ENCODE results near the gene USP38. TPM values are rescaled to one million over a fixed set of nuclear protein-coding genes. Genes with fewer than 3 reads are reported as not detected.

Gene USP38
- total RNA-seq, 1 donor from 2014 or later, result 21.2 TPM

DNA sequence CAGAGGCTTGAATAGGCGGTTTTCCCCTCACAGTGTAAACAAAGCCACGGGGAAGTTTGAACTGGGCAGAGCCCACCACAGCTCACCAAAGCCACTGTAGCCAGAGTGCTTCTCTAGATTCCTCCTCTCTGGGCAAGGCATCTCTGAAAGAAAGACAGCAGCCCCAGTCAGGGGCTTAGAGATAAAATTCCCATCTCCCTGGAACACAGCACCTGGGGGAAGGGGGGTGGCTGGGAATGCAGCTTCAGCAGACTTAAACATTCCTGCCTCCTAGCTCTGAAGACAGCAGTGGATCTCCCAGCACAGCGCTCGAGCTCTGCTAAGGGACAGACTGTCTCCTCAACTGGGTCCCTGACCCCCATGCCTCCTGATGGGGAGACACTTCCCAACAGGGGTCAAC, 44.0 kb upstream of the USP38 start:
- Histone ChIP-seq H3K27ac (ENCODE audit: low read depth, low read length) (no peak overlapping the region), H3K27me3 (ENCODE audit: insufficient read depth, low read length) (no peaks in the 10 kb centered on the region), H2AFZ (ENCODE audit: low read depth, low read length) (no peak overlapping the region), H3K4me1 (ENCODE audit: insufficient read depth, low read length) (no peaks in the 10 kb centered on the region), H3K9ac (ENCODE audit: low read length) (no peak overlapping the region), H3K4me3 (ENCODE audit: insufficient read depth, low read depth, low read length) (no peak overlapping the region), H3K4me2 (ENCODE audit: low read length) (no peak overlapping the region), H3K9me3 (ENCODE audit: insufficient read depth, low read depth, low read length) (no peaks in the 10 kb centered on the region), H4K20me1 (ENCODE audit: insufficient read depth, low read length) (no peaks in the 10 kb centered on the region), H3K79me2 (ENCODE audit: insufficient read depth, low read length) (no peaks in the 10 kb centered on the region), H3K36me3 (ENCODE audit: insufficient read depth, low read length) (no peaks in the 10 kb centered on the region)
- peaks cover 4% of the 10 kb centered on the region for H3K9me3 Mint-ChIP-seq (ENCODE audit: unreplicated experiment)
- no peak for TF ChIP-seq EZH2 (IDR thresholded peaks at IDR 0.05; ENCODE audit: insufficient read depth, low read length)
- TF ChIP-seq, protein P1, sequence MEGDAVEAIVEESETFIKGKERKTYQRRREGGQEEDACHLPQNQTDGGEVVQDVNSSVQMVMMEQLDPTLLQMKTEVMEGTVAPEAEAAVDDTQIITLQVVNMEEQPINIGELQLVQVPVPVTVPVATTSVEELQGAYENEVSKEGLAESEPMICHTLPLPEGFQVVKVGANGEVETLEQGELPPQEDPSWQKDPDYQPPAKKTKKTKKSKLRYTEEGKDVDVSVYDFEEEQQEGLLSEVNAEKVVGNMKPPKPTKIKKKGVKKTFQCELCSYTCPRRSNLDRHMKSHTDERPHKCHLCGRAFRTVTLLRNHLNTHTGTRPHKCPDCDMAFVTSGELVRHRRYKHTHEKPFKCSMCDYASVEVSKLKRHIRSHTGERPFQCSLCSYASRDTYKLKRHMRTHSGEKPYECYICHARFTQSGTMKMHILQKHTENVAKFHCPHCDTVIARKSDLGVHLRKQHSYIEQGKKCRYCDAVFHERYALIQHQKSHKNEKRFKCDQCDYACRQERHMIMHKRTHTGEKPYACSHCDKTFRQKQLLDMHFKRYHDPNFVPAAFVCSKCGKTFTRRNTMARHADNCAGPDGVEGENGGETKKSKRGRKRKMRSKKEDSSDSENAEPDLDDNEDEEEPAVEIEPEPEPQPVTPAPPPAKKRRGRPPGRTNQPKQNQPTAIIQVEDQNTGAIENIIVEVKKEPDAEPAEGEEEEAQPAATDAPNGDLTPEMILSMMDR (IDR thresholded peaks at IDR 0.05; ENCODE audit: insufficient read depth, low read depth, low read length), result no peak
- peaks cover 2% of the 10 kb centered on the region for H3K36me3 Mint-ChIP-seq (ENCODE audit: low read depth, unreplicated experiment)
- no peaks in the 10 kb centered on the region for H3K4me1 Mint-ChIP-seq (ENCODE audit: low read depth, unreplicated experiment)
- DNase-seq (ENCODE audit: low read depth), result no peak
- no peaks in the 10 kb centered on the region for H3K27me3 Mint-ChIP-seq (ENCODE audit: low read depth, unreplicated experiment)
- no peak overlapping the region for H3K27ac Mint-ChIP-seq (ENCODE audit: unreplicated experiment)
- FAIRE-seq, result no peak
- no peak overlapping the region for H3K4me3 Mint-ChIP-seq (ENCODE audit: unreplicated experiment)

DNA sequence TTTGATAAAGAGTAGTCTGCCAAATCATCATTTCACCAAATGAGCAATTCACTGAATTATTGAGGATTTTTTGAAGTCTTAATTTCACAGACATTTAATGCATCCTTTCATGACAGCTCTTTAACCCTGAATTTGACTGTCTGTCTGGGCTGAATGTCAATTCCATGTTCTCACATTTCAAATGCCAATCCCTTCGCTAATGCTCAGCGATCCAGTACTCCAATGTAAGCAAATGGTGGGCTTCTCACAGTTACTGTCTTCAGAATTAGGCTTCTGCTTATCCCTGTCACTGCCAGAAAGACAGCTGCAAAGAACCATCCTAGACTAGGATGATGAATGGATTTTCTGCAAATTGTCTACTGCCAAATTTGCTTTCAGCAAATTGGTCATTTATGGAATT, 36.2 kb upstream of the USP38 start:
- Mint-ChIP-seq H3K9me3 (ENCODE audit: unreplicated experiment) (peaks cover 8% of the 10 kb centered on the region), H3K4me1 (ENCODE audit: low read depth, unreplicated experiment) (no peaks in the 10 kb centered on the region), H3K27ac (ENCODE audit: unreplicated experiment) (no peak overlapping the region), H3K27me3 (ENCODE audit: low read depth, unreplicated experiment) (no peaks in the 10 kb centered on the region), H3K36me3 (ENCODE audit: low read depth, unreplicated experiment) (no peaks in the 10 kb centered on the region), H3K4me3 (ENCODE audit: unreplicated experiment) (no peak overlapping the region)
- Histone ChIP-seq H3K27me3 (ENCODE audit: insufficient read depth, low read length) (no peaks in the 10 kb centered on the region), H3K4me2 (ENCODE audit: low read length) (no peak overlapping the region), H3K27ac (ENCODE audit: low read depth, low read length) (no peak overlapping the region), H3K4me3 (ENCODE audit: insufficient read depth, low read depth, low read length) (no peak overlapping the region), H3K36me3 (ENCODE audit: insufficient read depth, low read length) (no peaks in the 10 kb centered on the region), H3K79me2 (ENCODE audit: insufficient read depth, low read length) (no peaks in the 10 kb centered on the region), H3K9ac (ENCODE audit: low read length) (no peak overlapping the region), H3K4me1 (ENCODE audit: insufficient read depth, low read length) (no peaks in the 10 kb centered on the region), H3K9me3 (ENCODE audit: insufficient read depth, low read depth, low read length) (no peaks in the 10 kb centered on the region), H4K20me1 (ENCODE audit: insufficient read depth, low read length) (no peaks in the 10 kb centered on the region), H2AFZ (ENCODE audit: low read depth, low read length) (no peak overlapping the region)
- FAIRE-seq (no peak), DNase-seq (ENCODE audit: low read depth) (no peak)
- no peak for TF ChIP-seq EZH2 (IDR thresholded peaks at IDR 0.05; ENCODE audit: insufficient read depth, low read length)
- TF ChIP-seq, protein P1 (IDR thresholded peaks at IDR 0.05; ENCODE audit: insufficient read depth, low read depth, low read length), result no peak

DNA sequence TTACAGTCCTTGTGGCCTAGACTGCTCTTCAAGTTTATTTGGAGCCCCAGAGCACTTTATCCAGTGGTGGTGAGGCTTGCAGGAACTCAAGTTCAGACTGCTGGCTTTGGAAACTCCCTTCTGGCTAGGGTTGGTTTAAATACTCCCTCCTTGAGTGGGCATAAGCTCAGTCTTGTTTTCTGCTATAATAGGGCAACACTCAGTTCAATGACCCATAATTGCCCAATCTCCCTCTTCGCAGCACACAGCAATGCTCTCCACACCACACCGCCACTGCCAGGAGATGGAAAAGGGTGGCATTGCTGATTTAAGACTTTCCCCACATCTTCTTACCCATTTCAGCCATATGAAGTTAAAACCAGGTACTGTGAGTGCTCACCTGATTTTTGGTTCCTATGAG, 27.9 kb upstream of the USP38 start:
- Histone ChIP-seq H3K27me3 (ENCODE audit: insufficient read depth, low read length) (no peaks in the 10 kb centered on the region), H2AFZ (ENCODE audit: low read depth, low read length) (no peak overlapping the region), H3K4me1 (ENCODE audit: insufficient read depth, low read length) (no peaks in the 10 kb centered on the region), H3K36me3 (ENCODE audit: insufficient read depth, low read length) (no peaks in the 10 kb centered on the region), H3K4me2 (ENCODE audit: low read length) (no peak overlapping the region), H3K79me2 (ENCODE audit: insufficient read depth, low read length) (no peaks in the 10 kb centered on the region), H3K27ac (ENCODE audit: low read depth, low read length) (no peak overlapping the region), H3K4me3 (ENCODE audit: insufficient read depth, low read depth, low read length) (no peak overlapping the region), H3K9me3 (ENCODE audit: insufficient read depth, low read depth, low read length) (no peaks in the 10 kb centered on the region), H4K20me1 (ENCODE audit: insufficient read depth, low read length) (no peaks in the 10 kb centered on the region), H3K9ac (ENCODE audit: low read length) (no peak overlapping the region)
- H3K4me1 Mint-ChIP-seq (ENCODE audit: low read depth, unreplicated experiment), result no peaks in the 10 kb centered on the region
- FAIRE-seq (no peak), DNase-seq (ENCODE audit: low read depth) (no peak)
- H3K27me3 Mint-ChIP-seq (ENCODE audit: low read depth, unreplicated experiment), result no peaks in the 10 kb centered on the region
- H3K27ac Mint-ChIP-seq (ENCODE audit: unreplicated experiment), result no peak overlapping the region
- no peak overlapping the region for H3K4me3 Mint-ChIP-seq (ENCODE audit: unreplicated experiment)
- peaks cover 7% of the 10 kb centered on the region for H3K9me3 Mint-ChIP-seq (ENCODE audit: unreplicated experiment)
- H3K36me3 Mint-ChIP-seq (ENCODE audit: low read depth, unreplicated experiment), result no peaks in the 10 kb centered on the region
- TF ChIP-seq EZH2 (IDR thresholded peaks at IDR 0.05; ENCODE audit: insufficient read depth, low read length), result no peak
- TF ChIP-seq, protein P1 (IDR thresholded peaks at IDR 0.05; ENCODE audit: insufficient read depth, low read depth, low read length), result no peak
